Pulmonary artery endothelial cell (primary cell): ENCODE measurements around the gene CDC42EP5. TPM values are rescaled to one million over a fixed set of nuclear protein-coding genes. Genes with fewer than 3 reads are reported as not detected.

Experiments
- DNase-seq: peaks from one replicate; pipeline ENCODE4 v3.0.0-alpha.2; 2011; ENCODE audit warnings: low read depth, low spot score
- total RNA-seq: library from RNA; depleted of rRNA; stranded (reverse); fragments of >200 nt; gene quantifications from 2 replicates; pipeline ENCODE4 v1.2.3, GENCODE V29; 2014

CDC42EP5 gene
- total RNA-seq, 1 donor from 2014 or later: 35.7 TPM

DNA sequence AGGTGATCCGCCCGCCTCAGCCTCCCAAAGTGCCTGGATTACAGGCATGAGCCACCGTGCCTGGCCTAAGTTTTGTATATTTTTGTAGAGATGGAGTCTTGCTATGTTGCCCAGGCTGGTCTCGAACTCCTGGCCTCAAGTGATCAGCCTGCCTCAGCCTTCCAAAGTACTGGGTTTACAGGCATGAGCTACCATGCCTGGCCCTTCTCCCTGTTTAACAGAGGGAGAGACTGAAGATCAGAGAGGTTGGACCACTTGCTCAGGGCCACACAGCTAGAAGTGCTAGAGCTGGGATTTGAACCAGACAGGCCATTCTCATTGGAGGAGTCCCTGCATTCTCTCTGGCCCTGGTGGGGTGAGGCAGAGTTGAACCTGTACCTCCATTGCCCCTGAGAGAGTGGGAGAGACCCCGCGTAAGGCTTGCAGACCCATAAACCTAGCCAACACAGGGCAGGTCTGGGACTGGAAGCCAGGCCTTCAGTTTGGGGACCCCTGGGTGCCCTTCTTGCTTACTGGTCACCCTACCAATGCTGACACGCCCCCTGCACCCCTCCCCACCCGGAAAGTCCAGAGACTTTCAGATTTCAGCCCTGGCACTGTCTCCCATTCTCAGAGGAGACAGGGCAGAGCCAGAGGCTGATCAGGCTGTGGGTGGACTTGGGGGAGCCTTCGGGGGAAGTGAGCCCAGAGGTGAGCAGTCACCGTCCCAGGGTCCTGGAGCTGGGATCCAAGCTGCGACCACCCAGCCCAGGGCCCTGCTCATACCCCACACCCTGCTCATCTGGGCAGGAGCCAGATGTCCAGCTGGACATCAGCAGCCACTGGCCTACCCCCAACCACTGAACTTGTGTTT is 44.5 kb downstream of the CDC42EP5 start:
- no peak for DNase-seq

DNA sequence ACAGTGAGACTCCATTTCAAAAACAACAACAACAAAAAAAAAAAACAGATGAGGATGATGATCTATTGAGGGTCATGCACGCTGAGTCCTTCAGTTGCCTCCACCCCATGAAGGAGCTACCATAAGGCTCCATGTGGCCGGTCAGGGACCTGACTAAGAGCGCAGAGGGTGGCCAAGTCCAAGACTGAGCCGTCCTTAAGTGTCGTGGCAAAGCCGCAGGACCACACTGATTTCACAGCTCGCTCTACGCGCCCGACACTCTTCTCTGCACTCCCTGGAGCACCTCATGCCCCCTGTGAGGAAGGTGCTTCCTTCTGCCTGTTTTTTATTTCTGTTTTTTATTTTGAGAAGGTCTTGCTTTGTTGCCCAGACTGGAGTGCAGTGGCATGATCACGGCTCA is 45.5 kb downstream of the CDC42EP5 start:
- DNase-seq: no peak

DNA sequence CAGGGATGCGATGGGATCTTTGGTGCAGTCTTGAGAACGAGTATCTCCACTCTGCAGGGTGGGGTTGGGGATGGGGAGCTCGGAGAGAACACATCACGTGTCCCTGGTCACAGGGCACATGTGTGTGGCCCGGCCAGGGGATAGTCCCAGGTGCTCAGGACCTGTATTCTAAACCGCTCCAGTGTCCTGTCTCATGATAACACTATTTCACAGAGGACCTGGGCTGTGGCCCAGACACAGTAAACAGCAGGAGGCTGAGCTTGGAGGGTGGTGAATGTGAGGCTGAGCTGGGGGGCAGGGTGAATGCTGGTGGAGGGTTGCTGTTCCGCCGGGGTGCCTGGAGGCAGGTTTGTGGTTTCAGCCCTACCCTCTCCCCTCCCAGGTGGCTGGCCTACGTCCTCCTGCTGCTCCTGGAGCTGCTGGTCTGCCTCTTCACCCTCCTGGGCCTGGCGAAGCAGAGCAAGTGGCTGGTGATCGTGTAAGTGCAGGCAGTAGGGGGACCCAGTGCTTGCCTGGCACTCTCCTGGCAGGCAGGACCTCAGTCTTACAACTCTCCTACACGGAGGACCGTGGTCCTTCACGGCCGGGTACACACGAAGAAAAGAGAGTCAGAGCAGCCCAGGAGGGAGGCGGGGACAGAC is 46.7 kb downstream of the CDC42EP5 start:
- no peak for DNase-seq

DNA sequence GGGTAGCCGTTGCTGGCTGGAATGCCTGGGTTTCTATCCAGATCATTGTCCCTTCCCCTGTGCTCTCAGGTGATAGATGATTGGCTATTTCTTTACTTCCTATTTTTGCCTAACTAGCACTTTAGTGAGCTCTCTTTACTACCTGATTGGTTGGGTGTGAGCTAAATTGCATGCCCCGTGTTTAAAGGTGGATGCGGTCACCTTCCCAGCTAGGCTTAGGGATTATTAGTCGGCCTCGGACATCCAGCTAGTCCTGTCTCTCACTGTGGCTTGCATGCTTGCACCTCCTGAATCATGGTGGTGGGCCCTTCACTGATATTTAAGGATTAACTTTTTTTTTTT is 47.7 kb downstream of the CDC42EP5 start:
- no peak for DNase-seq

DNA sequence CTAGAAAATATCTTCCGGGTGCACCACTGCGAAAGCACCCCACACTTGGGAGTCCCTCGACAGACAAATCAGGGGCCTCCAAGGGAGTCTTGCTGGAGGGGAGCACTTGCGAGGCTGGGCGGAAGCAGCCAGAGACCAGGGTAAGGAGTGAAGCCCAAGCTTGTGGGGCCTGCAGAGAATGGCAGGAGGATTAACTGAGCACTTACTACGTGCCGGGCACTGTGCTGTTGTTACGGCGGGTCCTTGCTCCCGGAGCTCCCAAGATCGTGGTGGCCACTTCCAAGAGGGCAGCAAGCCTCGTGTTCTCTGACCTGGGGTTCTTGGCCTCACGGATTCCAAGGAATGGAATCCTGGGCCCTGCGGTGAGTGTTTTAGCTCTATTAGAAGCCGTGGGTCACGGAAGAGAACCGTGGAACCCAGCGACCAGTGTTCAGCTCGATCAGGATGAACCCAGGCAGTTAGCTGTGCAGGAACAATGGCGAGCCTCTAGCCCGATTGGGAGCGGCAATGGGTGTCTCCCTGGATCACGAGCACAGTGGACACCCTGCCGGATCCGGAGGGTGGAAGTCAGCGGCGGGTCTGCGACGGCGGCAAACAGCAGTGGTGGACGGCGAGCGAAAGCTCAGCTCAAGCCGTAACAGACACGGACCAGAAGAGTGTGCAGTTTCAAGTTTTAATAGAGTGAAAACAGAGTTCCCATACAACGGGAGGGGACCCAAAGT is 48.3 kb downstream of the CDC42EP5 start:
- DNase-seq: no peak

DNA sequence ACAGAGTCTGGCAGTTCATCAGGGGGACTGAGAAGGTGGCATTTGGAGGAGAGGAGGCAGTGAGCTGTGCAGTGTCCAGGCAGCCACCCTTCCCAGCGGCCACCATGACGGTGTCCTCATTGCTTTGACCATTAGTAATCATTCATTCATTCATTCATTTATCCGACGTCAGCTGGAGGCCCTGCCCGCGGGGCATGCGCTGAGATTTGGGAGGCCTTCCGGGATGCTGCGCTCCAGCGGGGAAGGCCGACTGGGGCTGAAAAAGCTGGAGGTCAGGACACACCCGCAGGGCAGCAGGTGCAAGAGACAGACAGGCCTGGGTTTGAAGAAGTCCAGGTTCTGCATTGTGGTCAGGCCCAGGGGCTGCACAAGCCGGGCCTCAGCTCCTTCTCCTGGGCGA is 48.9 kb downstream of the CDC42EP5 start:
- no peak for DNase-seq

DNA sequence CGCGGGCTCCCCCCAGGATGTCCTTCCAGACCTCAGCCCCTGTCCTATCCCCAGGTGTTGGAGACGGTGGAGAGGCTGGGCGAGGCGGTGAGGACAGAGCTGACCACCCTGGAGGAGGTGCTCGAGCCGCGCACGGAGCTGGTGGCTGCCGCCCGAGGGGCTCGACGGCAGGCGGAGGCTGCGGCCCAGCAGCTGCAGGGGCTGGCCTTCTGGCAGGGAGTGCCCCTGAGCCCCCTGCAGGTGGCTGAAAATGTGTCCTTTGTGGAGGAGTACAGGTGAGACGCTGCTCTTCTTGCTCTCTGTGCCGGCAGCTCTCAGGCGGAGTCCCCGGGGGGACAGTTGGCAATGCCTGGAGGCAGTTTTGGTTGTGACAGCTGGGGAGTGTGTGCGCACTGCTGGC is 51.0 kb downstream of the CDC42EP5 start:
- no peak for DNase-seq

DNA sequence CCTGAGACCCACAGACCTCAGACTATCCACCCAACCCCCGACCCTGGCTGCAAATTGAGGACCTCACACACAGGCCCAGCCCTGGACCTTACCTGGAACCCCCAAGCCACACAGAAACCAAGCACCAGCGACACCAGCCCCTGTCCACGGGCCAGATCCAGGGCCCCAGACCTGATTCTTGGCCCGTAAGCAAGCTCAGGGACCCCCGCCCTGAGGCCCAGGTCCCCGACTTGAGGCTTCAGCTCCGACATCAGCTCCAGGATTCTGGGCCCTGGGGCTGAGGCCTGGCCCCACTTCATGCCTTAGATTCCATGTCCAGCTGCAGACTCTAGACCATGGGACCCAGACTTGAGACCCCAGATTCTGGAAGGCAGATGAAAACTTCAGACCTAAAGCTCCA is 51.6 kb downstream of the CDC42EP5 start:
- DNase-seq: no peak

DNA sequence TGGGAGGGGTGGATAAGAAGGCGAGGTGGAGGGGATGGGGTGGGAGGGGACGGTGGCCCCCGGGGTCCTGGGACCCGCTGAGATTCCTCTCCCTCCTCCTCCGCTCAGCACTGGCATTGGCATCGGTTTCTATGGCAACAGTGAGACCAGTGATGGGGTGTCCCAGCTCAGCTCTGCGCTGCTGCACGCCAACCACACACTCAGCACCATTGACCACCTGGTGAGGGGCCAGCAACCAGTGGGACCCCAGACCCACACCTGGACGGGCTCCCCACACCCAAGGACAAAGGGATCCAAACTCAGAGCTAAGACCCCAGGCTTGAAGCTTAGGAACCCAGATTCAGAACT is 52.0 kb downstream of the CDC42EP5 start:
- no peak for DNase-seq

DNA sequence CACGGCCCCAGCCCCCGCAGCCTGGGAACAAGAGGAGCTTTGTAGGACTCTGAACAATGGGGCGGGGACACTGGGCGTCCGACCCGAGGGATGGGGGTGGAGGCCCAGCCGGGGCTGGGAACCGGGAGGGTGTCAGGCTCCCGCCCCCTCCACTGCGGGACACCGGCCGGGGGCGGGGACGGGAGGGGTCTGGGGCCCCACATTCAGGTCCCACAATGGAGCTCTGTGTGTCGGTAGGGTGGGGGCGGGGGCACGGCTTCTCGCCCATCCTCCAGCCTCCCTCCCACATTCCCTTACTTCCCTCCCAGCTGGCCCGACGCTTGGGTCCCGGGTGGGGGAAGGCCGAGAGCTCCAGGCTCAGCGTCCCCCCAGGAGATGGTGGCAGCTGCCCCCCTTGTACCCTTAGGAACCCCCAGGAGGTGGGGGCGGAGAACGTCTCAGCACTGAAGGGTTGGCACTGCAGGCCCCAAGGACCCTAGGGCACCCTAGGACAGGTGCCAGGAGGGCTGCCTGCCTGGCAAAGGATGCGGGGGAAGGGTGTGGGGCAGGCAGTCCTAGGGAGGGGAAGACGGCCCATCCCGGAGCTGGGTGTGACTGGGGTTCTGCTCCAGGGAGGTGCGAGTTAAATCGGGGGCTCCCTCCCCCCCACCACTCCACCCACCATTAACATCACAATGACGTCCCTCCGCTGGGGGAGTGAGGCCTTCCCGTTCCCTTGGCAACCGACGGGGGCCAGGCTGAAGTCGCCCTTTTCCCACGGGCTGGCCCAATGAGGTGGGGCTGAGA is 52.5 kb downstream of the CDC42EP5 start:
- no peak for DNase-seq

DNA sequence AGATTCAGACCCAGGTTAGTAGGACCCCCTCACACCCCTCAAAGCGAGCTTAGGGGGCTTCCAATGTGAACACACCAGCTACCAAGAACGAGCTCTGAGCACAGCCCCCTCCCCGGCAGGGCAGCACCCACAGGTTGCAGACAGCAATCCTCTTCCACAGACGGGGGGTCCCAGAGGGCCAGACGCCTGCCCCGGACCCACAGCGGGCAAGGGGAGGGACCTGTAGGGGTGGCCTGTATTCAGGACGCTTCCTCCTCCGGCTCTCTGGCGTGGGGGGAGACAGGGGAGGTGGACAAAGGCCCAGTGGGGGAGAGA is 53.1 kb downstream of the CDC42EP5 start:
- DNase-seq: no peak

DNA sequence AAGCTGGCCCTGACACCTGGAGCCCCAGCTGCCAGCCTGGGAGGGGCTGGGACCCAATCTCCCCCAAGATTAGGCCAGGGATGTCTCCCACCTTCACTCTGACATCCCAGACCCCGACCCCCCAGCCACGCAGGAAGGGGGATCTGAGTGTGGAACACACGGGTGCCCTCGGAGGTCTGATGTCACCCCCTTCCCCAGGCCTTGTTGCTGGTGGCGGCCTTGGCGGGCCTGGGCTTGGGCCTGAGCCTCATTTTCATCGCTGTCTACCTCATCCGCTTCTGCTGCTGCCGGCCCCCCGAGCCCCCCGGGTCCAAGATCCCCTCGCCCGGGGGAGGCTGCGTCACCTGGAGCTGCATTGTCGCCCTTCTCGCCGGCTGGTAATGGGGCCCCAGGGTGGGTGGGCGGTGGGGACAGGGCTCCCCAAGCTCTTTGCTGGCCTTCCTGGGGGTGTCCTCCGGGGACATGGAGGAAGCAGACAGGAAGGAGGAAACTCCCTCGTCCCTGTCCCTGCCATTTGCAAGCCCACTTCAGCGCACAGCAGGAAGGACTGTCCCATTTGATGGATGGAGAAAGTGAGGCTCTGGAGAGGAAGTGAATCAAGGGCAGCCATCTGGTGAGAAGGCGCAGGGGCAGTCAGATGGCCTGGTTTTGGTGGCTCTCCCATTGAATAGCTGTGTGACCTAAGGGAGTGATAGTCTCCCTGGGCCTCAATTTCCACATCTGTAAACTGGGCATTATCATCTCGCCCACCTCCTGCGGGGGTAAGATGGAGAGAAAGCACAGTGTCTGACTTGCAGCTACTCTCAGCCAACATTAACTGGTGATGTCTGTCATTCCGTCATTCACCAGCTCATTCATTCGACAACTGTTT is 53.9 kb downstream of the CDC42EP5 start:
- no peak for DNase-seq

DNA sequence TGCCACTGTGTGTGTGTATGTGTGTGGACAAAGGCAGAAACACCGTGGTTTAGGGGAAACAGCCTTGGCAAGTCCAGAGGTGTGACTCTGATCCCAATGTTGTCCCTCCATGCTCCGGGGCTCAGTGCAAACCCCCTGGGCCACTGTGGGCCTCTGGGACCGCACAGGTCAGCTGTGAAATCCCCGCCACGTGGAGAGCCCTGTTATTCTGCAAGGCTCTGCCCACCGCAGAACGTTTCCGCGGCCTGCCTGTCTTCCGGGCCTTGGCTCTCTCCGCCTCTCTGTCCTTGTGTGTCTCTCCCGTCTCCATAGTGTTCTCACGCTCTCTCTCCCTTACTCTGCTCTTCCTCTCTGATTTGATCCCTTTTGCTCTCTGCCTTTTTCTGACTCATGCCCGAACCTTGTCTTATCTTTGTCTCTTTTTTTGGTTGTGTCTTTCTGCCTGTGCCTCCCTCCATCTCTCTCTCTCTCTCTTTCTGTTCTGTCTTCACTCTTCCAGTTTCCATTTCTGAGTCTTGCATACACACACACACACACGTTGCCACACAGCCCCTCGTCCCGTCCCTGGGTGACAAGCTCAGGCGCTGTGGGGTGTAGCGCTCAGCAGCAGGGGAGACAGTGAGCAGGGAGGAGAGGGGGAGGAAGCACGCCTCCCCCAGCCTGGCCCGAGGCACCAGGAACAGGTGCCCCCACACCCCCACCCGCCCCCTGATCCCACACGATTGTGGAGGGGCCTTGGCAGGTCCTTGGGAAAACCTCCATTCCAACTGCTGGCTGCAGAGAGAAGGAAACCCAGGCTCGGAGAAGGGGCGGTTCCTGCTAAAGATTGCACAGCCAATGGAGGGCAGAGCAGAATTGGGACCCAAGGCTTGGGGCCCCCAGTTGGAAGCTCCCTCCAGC is 54.8 kb downstream of the CDC42EP5 start:
- no peak for DNase-seq

DNA sequence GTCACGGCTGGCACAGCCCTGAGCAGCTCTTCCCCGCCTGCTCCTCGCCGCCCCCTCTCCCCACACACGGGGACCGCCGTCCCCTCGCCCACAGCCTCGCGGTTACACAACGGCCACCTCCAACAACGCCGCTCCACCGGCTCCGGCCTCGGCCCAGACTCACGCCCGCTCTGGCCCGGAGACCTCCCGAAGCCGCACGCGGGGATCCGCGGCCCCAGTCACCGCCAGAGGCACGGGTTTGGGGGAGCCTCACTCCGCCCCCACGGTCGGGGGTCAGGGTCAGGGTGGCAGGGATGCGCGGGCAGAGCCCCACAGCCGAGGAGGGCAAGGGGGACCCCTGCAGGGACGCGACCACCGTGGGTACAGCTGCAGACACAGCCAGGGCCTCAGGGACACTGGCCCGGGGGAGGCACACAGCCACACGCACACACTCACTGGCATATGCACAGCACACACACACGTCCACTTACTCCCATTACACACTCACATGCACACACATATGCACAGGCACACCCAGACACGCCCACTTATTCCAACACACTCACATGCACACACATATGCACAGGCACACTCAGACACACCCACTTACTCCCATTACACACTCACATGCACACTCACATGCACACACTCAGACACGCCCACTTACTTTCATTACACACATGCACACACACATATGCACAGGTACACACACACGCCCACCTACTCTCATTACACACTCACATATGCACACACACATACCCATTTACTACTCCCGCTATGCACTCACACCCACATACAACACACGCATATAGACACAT is 56.2 kb downstream of the CDC42EP5 start:
- DNase-seq: no peak

DNA sequence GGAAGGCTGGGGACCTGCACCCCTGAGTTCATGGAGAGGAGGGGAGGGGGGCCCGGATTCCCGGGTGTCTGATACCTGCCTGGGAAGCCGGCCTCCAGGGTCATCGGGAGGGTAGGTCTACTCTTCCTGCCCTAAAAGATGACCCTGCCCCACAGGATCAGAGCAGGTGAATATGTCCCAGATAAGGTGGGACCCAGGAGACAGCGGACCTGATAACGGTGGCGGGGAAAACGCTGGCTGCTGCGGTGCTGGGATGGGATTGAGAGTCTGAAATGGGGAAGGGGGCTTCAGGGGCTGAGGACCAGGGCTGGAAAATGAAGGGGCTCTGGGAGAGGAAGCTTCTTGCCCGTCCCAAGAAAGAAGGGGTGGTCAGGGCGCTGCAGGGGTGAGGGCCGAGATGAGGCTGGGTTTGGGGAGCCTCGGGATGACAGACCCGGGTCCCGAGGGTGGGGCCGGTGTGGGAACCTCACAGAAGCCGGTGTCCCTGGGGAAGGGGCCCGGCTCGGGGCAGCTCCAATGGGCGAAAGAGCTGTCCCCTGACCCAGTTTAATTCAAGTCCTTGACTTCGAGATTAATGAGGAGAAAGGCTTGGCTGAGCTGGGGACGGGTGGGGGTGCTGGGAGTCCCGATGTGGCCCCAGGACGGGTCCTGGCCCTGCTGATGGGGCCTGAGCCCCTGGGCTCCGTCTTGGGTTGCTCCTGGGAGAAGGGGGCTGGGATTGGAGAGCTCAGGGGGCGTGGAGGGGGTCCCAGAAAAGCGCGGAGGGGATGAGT is 57.0 kb downstream of the CDC42EP5 start:
- no peak for DNase-seq

DNA sequence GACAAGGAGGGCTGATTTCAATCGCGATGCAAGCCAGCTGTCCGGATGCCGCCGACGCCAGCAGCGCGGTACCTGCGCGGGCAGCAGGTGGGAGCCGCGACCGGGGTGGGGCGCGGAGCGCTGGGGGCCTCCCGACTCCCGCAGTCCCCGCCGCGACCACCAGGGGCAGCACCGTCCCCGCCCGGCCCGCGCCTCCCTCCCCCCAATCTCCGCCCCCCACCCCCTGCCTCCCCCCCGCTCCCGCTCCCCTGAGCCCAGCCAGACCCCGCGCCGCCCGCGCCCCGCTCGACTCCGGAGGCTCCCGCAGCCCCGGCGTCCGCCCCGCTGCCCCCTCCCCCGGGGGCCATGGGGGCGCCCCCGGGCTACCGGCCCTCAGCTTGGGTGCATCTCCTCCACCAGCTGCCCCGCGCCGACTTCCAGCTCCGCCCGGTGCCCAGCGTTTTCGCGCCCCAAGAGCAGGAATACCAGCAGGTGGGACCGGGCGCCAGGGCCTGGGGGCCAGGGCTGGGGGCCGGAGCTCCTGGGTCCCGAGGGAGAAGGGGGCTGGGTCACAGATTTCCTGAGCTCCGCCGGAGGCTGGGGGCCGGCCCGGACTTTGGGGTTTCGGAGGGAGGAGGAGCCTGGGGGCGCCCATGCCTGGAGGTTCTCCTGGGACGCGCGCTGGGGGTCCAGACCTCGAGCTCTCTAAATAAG is 57.7 kb downstream of the CDC42EP5 start, which contains the start of gene TTYH1:
Gene TTYH1 (plus strand): TSS at position 257 of the 693 bp plus-strand sequence. CDS start 89 bp downstream, at position 346.
- no peak for DNase-seq
